H1 (cell line): ENCODE data around the gene SLAIN2. TPM values are rescaled to one million over a fixed set of nuclear protein-coding genes. Genes with fewer than 3 reads are reported as not detected.
A peak's percentile ranks its signal among the peaks of the same experiment; 100 is the strongest.

Experiments used
- CTCF ChIA-PET: fragments of 300-600 bp; sonication (Branson Sonifier 250); formaldehyde crosslinking; loops from one replicate; lab custom pipeline; 2021; ENCODE audit not compliant: partially characterized antibody; lab: Charles Lee
- POLR2A ChIA-PET: fragments of 300-600 bp; sonication (Branson Sonifier 250); formaldehyde crosslinking; loops from one replicate; lab custom pipeline; 2021; ENCODE audit warnings: inconsistent platforms; ENCODE audit not compliant: partially characterized antibody; lab: Charles Lee
- DNase-seq, 2 experiments: peaks; one replicate each; pipeline versions ENCODE4 v3.0.0 to v3.0.0-alpha.2; 2010 to 2022; ENCODE audit warnings: low spot score in 2 of 2, low read depth in 1 of 2, mixed read lengths in 1 of 2
- FAIRE-seq: peaks from 2 replicates; lab custom pipeline; 2011; peaks lifted over from hg19 to GRCh38; lab: Jason Lieb, UNC
- H2AFZ ChIP-seq: 2 replicates; pipeline ENCODE4 v1.8.1; 2012; ENCODE audit warnings: low read length, inconsistent platforms
- H2AK5ac ChIP-seq: 2 replicates; pipeline ENCODE4 v1.6.1; 2013; ENCODE audit warnings: low read depth, low read length
- H2BK120ac ChIP-seq: replicated peaks from 2 replicates; pipeline ENCODE3; 2013; ENCODE audit warnings: low read depth, low read length, inconsistent platforms
- H2BK12ac ChIP-seq: 2 replicates; pipeline ENCODE4 v1.6.1; 2013; ENCODE audit warnings: low read depth, low read length
- H2BK15ac ChIP-seq: 2 replicates; pipeline ENCODE4 v1.6.1; 2013; ENCODE audit warnings: low read length
- H2BK20ac ChIP-seq: 2 replicates; pipeline ENCODE4 v1.6.1; 2013; ENCODE audit warnings: low read length
- H2BK5ac ChIP-seq: 2 replicates; pipeline ENCODE4 v1.6.1; 2013; ENCODE audit warnings: low read depth, low read length
- H3K14ac ChIP-seq: 2 replicates; pipeline ENCODE4 v1.6.1; 2013; ENCODE audit warnings: inconsistent platforms; ENCODE audit not compliant: insufficient read length
- H3K18ac ChIP-seq: 2 replicates; pipeline ENCODE4 v1.6.1; 2013; ENCODE audit warnings: low read length; ENCODE audit errors: extremely low read depth
- H3K23ac ChIP-seq: 2 replicates; pipeline ENCODE4 v1.6.1; 2013; ENCODE audit warnings: inconsistent platforms; ENCODE audit not compliant: insufficient read length
- H3K23me2 ChIP-seq: 2 replicates; pipeline ENCODE4 v1.6.1; 2013; ENCODE audit warnings: low read depth, low read length
- H3K27ac ChIP-seq: 2 replicates; pipeline ENCODE4 v1.6.1; 2011; ENCODE audit warnings: low read depth, low read length, inconsistent platforms
- H3K27me3 ChIP-seq, 4 experiments: replicated peaks in 1 of 4; 1 replicate in 1 of 4; 2 replicates in 3 of 4; pipeline versions ENCODE4 v1.6.1 to v1.8.1; 2011 to 2013; ENCODE audit warnings: low read length in 3 of 4, mild to moderate bottlenecking in 3 of 4, inconsistent platforms in 2 of 4, mixed read lengths in 2 of 4, moderate library complexity in 1 of 4; ENCODE audit not compliant: control insufficient read depth in 3 of 4, insufficient read depth in 3 of 4; ENCODE audit errors: extremely low read depth in 1 of 4
- H3K36me3 ChIP-seq, 4 experiments: 2 replicates each; pipeline versions ENCODE4 v1.6.1 to v1.8.1; 2011 to 2013; ENCODE audit warnings: mild to moderate bottlenecking in 4 of 4, low read length in 3 of 4, moderate library complexity in 2 of 4, control low read depth in 1 of 4, inconsistent platforms in 1 of 4; ENCODE audit not compliant: insufficient read depth in 4 of 4, control insufficient read depth in 2 of 4
- H3K4ac ChIP-seq: replicated peaks from 2 replicates; pipeline ENCODE3; 2013; ENCODE audit warnings: low read length, low read depth, mixed read lengths, inconsistent platforms; ENCODE audit not compliant: insufficient read length
- H3K4me1 ChIP-seq, 4 experiments: replicated peaks in 1 of 4; 1 replicate in 1 of 4; 2 replicates in 3 of 4; pipeline versions ENCODE4 v1.6.1 to v1.8.1; 2011 to 2013; ENCODE audit warnings: low read length in 3 of 4, inconsistent platforms in 2 of 4, mixed read lengths in 1 of 4; ENCODE audit not compliant: insufficient read depth in 4 of 4, control insufficient read depth in 3 of 4
- H3K4me2 ChIP-seq, 2 experiments: 2 replicates each; pipeline versions ENCODE4 v1.6.1 to v1.8.1; 2011 to 2013; ENCODE audit warnings: low read depth in 2 of 2, low read length in 2 of 2, control low read depth in 1 of 2, inconsistent platforms in 1 of 2, mild to moderate bottlenecking in 1 of 2; ENCODE audit not compliant: insufficient read depth in 1 of 2
- H3K4me3 ChIP-seq, 4 experiments: fragments of 200-600, 300-600 bp in 1 of 4; sonication (generic), shearing (Covaris generic), sonication (Bioruptor Twin) in 1 of 4; 2 replicates each; pipeline versions ENCODE4 v1.5.1 to v1.8.1; 2011 to 2016; ENCODE audit warnings: low read length in 4 of 4, low read depth in 3 of 4, control low read depth in 2 of 4, inconsistent platforms in 2 of 4, mild to moderate bottlenecking in 2 of 4, mixed read lengths in 1 of 4, moderate library complexity in 1 of 4; ENCODE audit not compliant: insufficient read depth in 2 of 4; ENCODE audit errors: extremely low read depth in 1 of 4
- H3K56ac ChIP-seq: replicated peaks from 2 replicates; pipeline ENCODE3; 2013; ENCODE audit warnings: low read depth, mild to moderate bottlenecking, mixed read lengths, low read length, inconsistent platforms; ENCODE audit not compliant: insufficient read length
- H3K79me1 ChIP-seq: 2 replicates; pipeline ENCODE4 v1.6.1; 2013; ENCODE audit warnings: low read depth, low read length, control low read depth
- H3K79me2 ChIP-seq, 2 experiments: 2 replicates each; pipeline versions ENCODE4 v1.6.1 to v1.8.1; 2012 to 2013; ENCODE audit warnings: low read length in 2 of 2, mild to moderate bottlenecking in 2 of 2, inconsistent platforms in 1 of 2; ENCODE audit not compliant: insufficient read depth in 2 of 2, control insufficient read depth in 1 of 2
- H3K9ac ChIP-seq, 4 experiments: replicated peaks in 1 of 4; 1 replicate in 1 of 4; 2 replicates in 3 of 4; pipeline versions ENCODE4 v1.6.1 to v1.8.1; 2011 to 2013; ENCODE audit warnings: low read depth in 3 of 4, low read length in 3 of 4, control low read depth in 2 of 4, mild to moderate bottlenecking in 2 of 4, moderate library complexity in 2 of 4, inconsistent platforms in 1 of 4; ENCODE audit errors: extremely low read depth in 1 of 4
- H3K9me3 ChIP-seq, 2 experiments: 2 replicates each; pipeline versions ENCODE4 v1.6.1 to v1.8.1; 2012 to 2013; ENCODE audit warnings: mild to moderate bottlenecking in 2 of 2, moderate library complexity in 2 of 2, control low read depth in 1 of 2, inconsistent platforms in 1 of 2, low read depth in 1 of 2, low read length in 1 of 2, mixed read lengths in 1 of 2; ENCODE audit not compliant: insufficient read depth in 2 of 2
- H4K20me1 ChIP-seq, 2 experiments: replicated peaks in 1 of 2; 2 replicates each; pipeline versions ENCODE3 to v1.8.1; 2011 to 2013; ENCODE audit warnings: inconsistent platforms in 2 of 2, low read length in 2 of 2, mild to moderate bottlenecking in 1 of 2; ENCODE audit not compliant: insufficient read depth in 2 of 2, control insufficient read depth in 1 of 2
- H4K5ac ChIP-seq: 2 replicates; pipeline ENCODE4 v1.6.1; 2013; ENCODE audit warnings: low read length, low read depth, mixed read lengths, inconsistent platforms; ENCODE audit not compliant: insufficient read length
- H4K8ac ChIP-seq: 2 replicates; pipeline ENCODE4 v1.8.0; 2013; ENCODE audit warnings: mild to moderate bottlenecking, moderate library complexity, low read length, inconsistent platforms; ENCODE audit not compliant: insufficient read depth; ENCODE audit errors: extremely low read depth
- H4K91ac ChIP-seq: replicated peaks from 2 replicates; pipeline ENCODE3; 2013; ENCODE audit warnings: low read length, mixed read lengths, inconsistent platforms; ENCODE audit not compliant: insufficient read length
- BRCA1 ChIP-seq: IDR thresholded peaks from 2 replicates; pipeline ENCODE4 v1.6.1; 2012; ENCODE audit warnings: low read depth, low read length, improper control_type of control experiment
- CREB1 ChIP-seq: IDR thresholded peaks from 2 replicates; pipeline ENCODE4 v1.6.1; 2012; ENCODE audit warnings: inconsistent platforms
- GABPA ChIP-seq: IDR thresholded peaks from 2 replicates; pipeline ENCODE4 v1.6.1; 2011; ENCODE audit warnings: mild to moderate bottlenecking, low read length, moderate library complexity, borderline replicate concordance; ENCODE audit not compliant: insufficient read depth
- HDAC2 ChIP-seq, 2 experiments: fragments of 300-600 bp in 1 of 2; sonication (generic) in 1 of 2; IDR thresholded peaks; 2 replicates each; pipeline ENCODE4 v1.6.1; 2011 to 2012; ENCODE audit warnings: low read depth in 2 of 2, low read length in 2 of 2, mild to moderate bottlenecking in 2 of 2, moderate library complexity in 2 of 2, borderline replicate concordance in 1 of 2, inconsistent platforms in 1 of 2
- POLR2A ChIP-seq, 2 experiments: IDR thresholded peaks; 1 replicate in 1 of 2; 2 replicates in 1 of 2; pipeline ENCODE4 v1.6.1; 2011; ENCODE audit warnings: low read depth in 2 of 2, low read length in 2 of 2, mild to moderate bottlenecking in 2 of 2; ENCODE audit errors: control extremely low read depth in 1 of 2
- RBBP5 ChIP-seq: IDR thresholded peaks from 2 replicates; pipeline ENCODE4 v1.7.1; 2012; ENCODE audit warnings: low read depth, mild to moderate bottlenecking, inconsistent platforms, low read length, moderate library complexity, borderline replicate concordance
- SIRT6 ChIP-seq: IDR thresholded peaks from one replicate; pipeline ENCODE4 v1.7.1; 2012; ENCODE audit warnings: low read length, inconsistent platforms
- SP4 ChIP-seq: IDR thresholded peaks from 2 replicates; pipeline ENCODE4 v1.6.1; 2012; ENCODE audit warnings: low read length, inconsistent platforms
- SRF ChIP-seq: IDR thresholded peaks from 2 replicates; pipeline ENCODE4 v1.6.1; 2011; ENCODE audit warnings: mild to moderate bottlenecking, low read depth, low read length, moderate library complexity
- TAF7 ChIP-seq: optimal IDR thresholded peaks from 2 replicates; pipeline ENCODE3; 2011; ENCODE audit warnings: low read depth, mild to moderate bottlenecking, inconsistent platforms, low read length, moderate library complexity, borderline replicate concordance
- TCF12 ChIP-seq: IDR thresholded peaks from 2 replicates; pipeline ENCODE4 v1.6.1; 2011; ENCODE audit warnings: low read depth, mild to moderate bottlenecking, low read length
- WGBS, 2 experiments: shearing (Covaris generic) in 1 of 2; methylation state at CpG; one replicate each; pipeline versions ENCODE4 v1.1.6 to v1.1.7; 2013 to 2015; ENCODE audit warnings: low lambda C conversion rate in 2 of 2, mixed read lengths in 2 of 2, inconsistent platforms in 1 of 2, low coverage in 1 of 2, missing lambda C conversion rate in 1 of 2; ENCODE audit not compliant: insufficient replicate concordance in 2 of 2, insufficient coverage in 1 of 2, insufficient read length in 1 of 2; ENCODE audit errors: extremely low coverage in 1 of 2, missing lambda C conversion rate in 1 of 2; 5-methylcytosine and 5-hydroxymethylcytosine counted together
- polyA plus RNA-seq, 7 experiments: library from polyadenylated mRNA; depleted of rRNA in 3 of 7; stranded (reverse) in 5 of 7; unstranded in 2 of 7; fragments of >200 nt in 5 of 7; fragments of 200-250 nt in 2 of 7; gene quantifications; 1 replicate in 5 of 7; 2 replicates in 1 of 7; 4 replicates in 1 of 7; pipeline versions ENCODE4 v1.2.1 to v1.2.3, GENCODE V29; 2011 to 2013; ENCODE audit warnings: missing spikeins in 2 of 7, mixed read lengths in 2 of 7
- total RNA-seq: library from RNA; stranded (reverse); fragmentation: NEBNext Ultra II Directional; extraction: Animal tissue kit (Norgen Biotek cat#: 25700); gene quantifications from 2 replicates; pipeline ENCODE4 v1.2.1, GENCODE V29; 2021

The SLAIN2 gene
- total and polyA plus RNA-seq, 2 of the 8 experiments (the other 6 are each of a cell fraction or from before 2014, with no cell fraction given), result 8.2 to 40.0 TPM

- ChIA-PET POLR2A (no interaction called here), CTCF (interaction anchor here (1.3 kb wide), 1 partner anchor 85 kb away, joined by 3 read pairs; no protein-coding TSS in a partner anchor)
- no peak overlapping the region for H3K27ac ChIP-seq
These were observed 2.2 kb downstream of the SLAIN2 start for GRCh38 chr4:48343551-48343950.

More at GRCh38 chr4:48343551-48343950, 2.2 kb downstream of the SLAIN2 start:
- no peak overlapping the region for H3K14ac ChIP-seq
- DNase-seq (no peak), FAIRE-seq (no peak)
- peaks cover 0 to 13% (median 4%) of the 10 kb centered on the region in 4 experiments; a peak in 2 of 7 replicates for H3K4me1 ChIP-seq
- no peak overlapping the region for H3K56ac ChIP-seq
- H3K18ac ChIP-seq, result no peak overlapping the region
- H3K9me3 ChIP-seq, result no peaks in the 10 kb centered on the region
- peaks cover 12 to 65% of the 10 kb centered on the region in 2 experiments for H3K79me2 ChIP-seq
- H3K79me1 ChIP-seq, result peaks cover 4% of the 10 kb centered on the region
- peak overlapping the region in 2 of 4 experiments; percentile 86 to 98; a peak in 3 of 8 replicates for H3K4me3 ChIP-seq
- H2BK120ac ChIP-seq, result no peak overlapping the region
- no peak overlapping the region for H2BK12ac ChIP-seq
- no peak overlapping the region for H2AK5ac ChIP-seq
- H2BK20ac ChIP-seq, result no peak overlapping the region
- no peak overlapping the region for H2BK5ac ChIP-seq
- no peak overlapping the region; a peak in 1 of 7 replicates for H3K9ac ChIP-seq
- H3K4me2 ChIP-seq, result peak overlapping the region in 1 of 2 experiments; percentile 87; a peak in 3 of 4 replicates
- H3K23ac ChIP-seq, result no peak overlapping the region
- no peak overlapping the region for H4K5ac ChIP-seq
- H4K91ac ChIP-seq, result no peak overlapping the region
- no peaks in the 10 kb centered on the region for H3K27me3 ChIP-seq
- H3K4ac ChIP-seq, result no peak overlapping the region
- no peak overlapping the region for H4K8ac ChIP-seq
- 85% methylated on average over 1 of the region's 1 CpG; no CpG with 5 or more reads in 1 of the 2 experiments for WGBS, 2 experiments
- H3K36me3 ChIP-seq, result no peaks in the 10 kb centered on the region
- H4K20me1 ChIP-seq, result peaks cover 0 to 10% of the 10 kb centered on the region in 2 experiments
- TF ChIP-seq CREB1 (no peak), SP4 (no peak), RBBP5 (no peak), POLR2A (IDR thresholded peaks at IDR 0.05; ENCODE audit: control extremely low read depth in 1 of 2, low read depth in 2 of 2, low read length in 2 of 2) (no peak), TCF12 (no peak), GABPA (no peak), BRCA1 (no peak), TAF7 (no peak), SIRT6 (no peak), HDAC2 (IDR thresholded peaks at IDR 0.05; ENCODE audit: borderline replicate concordance in 1 of 2, low read depth in 2 of 2, low read length in 2 of 2) (no peak), SRF (no peak)
- H2BK15ac ChIP-seq, result no peak overlapping the region
- H3K23me2 ChIP-seq, result peaks cover 5% of the 10 kb centered on the region; the same call in 1 of the 2 replicates
- no peak overlapping the region for H2AFZ ChIP-seq
